ENCODE data around the gene PATZ1. TPM values are rescaled to one million over a fixed set of nuclear protein-coding genes. Genes with fewer than 3 reads are reported as not detected.

Gene PATZ1
- total and polyA plus RNA-seq, 2 experiments from 2014 or later, result 23.8 to 25.1 TPM

GRCh38 chr22:31278151-31278621, 68.0 kb downstream of the PATZ1 start:
- H3K9me3 ChIP-seq (ENCODE audit: low read depth), result no peaks in the 10 kb centered on the region
- DNase-seq (ENCODE audit: low spot score), result no peak
- no peaks in the 10 kb centered on the region for H3K9me2 ChIP-seq (replicated peaks; ENCODE audit: insufficient read depth)
- no peak overlapping the region for H3K4me3 ChIP-seq
- TF ChIP-seq EZH2 (IDR thresholded peaks at IDR 0.05; ENCODE audit: borderline replicate concordance), result no peak
- no peak for TF ChIP-seq EZH2phosphoT487 (IDR thresholded peaks at IDR 0.05; ENCODE audit: low read depth, severe bottlenecking, unreplicated experiment)
- no peak for TF ChIP-seq CTCF (IDR thresholded peaks at IDR 0.05; ENCODE audit: poor library complexity)
- H3K79me2 ChIP-seq, result no peaks in the 10 kb centered on the region
- no peak overlapping the region for H2AFZ ChIP-seq
- no peaks in the 10 kb centered on the region for H4K20me1 ChIP-seq (ENCODE audit: insufficient read depth, poor library complexity, severe bottlenecking)
- no peaks in the 10 kb centered on the region for H3K27me3 ChIP-seq
- H3K27ac ChIP-seq, result no peak overlapping the region
- H3K4me2 ChIP-seq, result no peak overlapping the region
- peaks cover 4% of the 10 kb centered on the region for H3K36me3 ChIP-seq (replicated peaks; ENCODE audit: insufficient read depth, low read depth)
- 94% methylated on average over 9 of the region's 9 CpGs for WGBS (ENCODE audit: low lambda C conversion rate, missing lambda C conversion rate)
- H3K4me1 ChIP-seq (ENCODE audit: insufficient read depth), result peaks cover 10% of the 10 kb centered on the region

GRCh38 chr22:31277741-31278140, 68.4 kb downstream of the PATZ1 start:
- TF ChIP-seq CTCF (IDR thresholded peaks at IDR 0.05; ENCODE audit: poor library complexity) (no peak), EZH2 (IDR thresholded peaks at IDR 0.05; ENCODE audit: borderline replicate concordance) (no peak), EZH2phosphoT487 (IDR thresholded peaks at IDR 0.05; ENCODE audit: low read depth, severe bottlenecking, unreplicated experiment) (no peak)
- Histone ChIP-seq H3K4me3 (no peak overlapping the region), H2AFZ (no peak overlapping the region), H4K20me1 (ENCODE audit: insufficient read depth, poor library complexity, severe bottlenecking) (no peaks in the 10 kb centered on the region), H3K9me2 (replicated peaks; ENCODE audit: insufficient read depth) (no peaks in the 10 kb centered on the region), H3K27ac (no peak overlapping the region), H3K4me1 (ENCODE audit: insufficient read depth) (peaks cover 10% of the 10 kb centered on the region), H3K9me3 (ENCODE audit: low read depth) (no peaks in the 10 kb centered on the region), H3K36me3 (replicated peaks; ENCODE audit: insufficient read depth, low read depth) (peaks cover 4% of the 10 kb centered on the region), H3K4me2 (no peak overlapping the region), H3K79me2 (no peaks in the 10 kb centered on the region), H3K27me3 (no peaks in the 10 kb centered on the region)
- 81% methylated on average over 5 of the region's 5 CpGs for WGBS (ENCODE audit: low lambda C conversion rate, missing lambda C conversion rate)
- no peak for DNase-seq (ENCODE audit: low spot score)

- peaks cover 4% of the 10 kb centered on the region for H3K36me3 ChIP-seq (replicated peaks; ENCODE audit: insufficient read depth, low read depth)
- peaks cover 13% of the 10 kb centered on the region for H3K4me1 ChIP-seq (ENCODE audit: insufficient read depth)
- no peaks in the 10 kb centered on the region for H3K27me3 ChIP-seq
- H3K4me3 ChIP-seq, result no peak overlapping the region
- H3K27ac ChIP-seq, result no peak overlapping the region
- TF ChIP-seq CTCF (IDR thresholded peaks at IDR 0.05; ENCODE audit: poor library complexity), result no peak
- TF ChIP-seq EZH2phosphoT487 (IDR thresholded peaks at IDR 0.05; ENCODE audit: low read depth, severe bottlenecking, unreplicated experiment), result no peak
- TF ChIP-seq EZH2 (IDR thresholded peaks at IDR 0.05; ENCODE audit: borderline replicate concordance), result no peak
- H3K9me2 ChIP-seq (replicated peaks; ENCODE audit: insufficient read depth), result no peaks in the 10 kb centered on the region
- no peaks in the 10 kb centered on the region for H4K20me1 ChIP-seq (ENCODE audit: insufficient read depth, poor library complexity, severe bottlenecking)
- no peaks in the 10 kb centered on the region for H3K9me3 ChIP-seq (ENCODE audit: low read depth)
- DNase-seq (ENCODE audit: low spot score), result no peak
- WGBS (ENCODE audit: low lambda C conversion rate, missing lambda C conversion rate), result 99% methylated on average over 23 of the region's 69 CpGs
- no peak overlapping the region for H3K4me2 ChIP-seq
- H2AFZ ChIP-seq, result no peak overlapping the region
- H3K79me2 ChIP-seq, result no peaks in the 10 kb centered on the region
Measured at GRCh38 chr22:31276426-31277167, 69.5 kb downstream of the PATZ1 start.

Small RNA genes lying within 50 kb of the gene (small RNA-seq; reads per million reads assigned to genes)
- not detected for gene RNA5SP496
- gene RNU6-338P, result not detected

Other genes starting within 250 kb of the PATZ1 start
- gene SELENOM, start 238.8 kb downstream of the PATZ1 start, total RNA-seq, result 130 and 156 TPM in 2 replicates
- gene SELENOM, start 238.8 kb downstream of the PATZ1 start, polyA plus RNA-seq, result 240 and 307 TPM in 2 replicates
- 3.4 and 3.5 TPM in 2 replicates for gene INPP5J, start 223.4 kb downstream of the PATZ1 start, total RNA-seq
- gene INPP5J, start 223.4 kb downstream of the PATZ1 start, polyA plus RNA-seq, result 5.6 and 6.1 TPM in 2 replicates
- 0.04 and 0.10 TPM in 2 replicates for gene PLA2G3, start 205.8 kb downstream of the PATZ1 start, total RNA-seq
- gene PLA2G3, start 205.8 kb downstream of the PATZ1 start, polyA plus RNA-seq, result 0.33 and 0.52 TPM in 2 replicates
- gene RNF185, start 186.2 kb downstream of the PATZ1 start, total RNA-seq, result 48.0 and 49.3 TPM in 2 replicates
- gene RNF185, start 186.2 kb downstream of the PATZ1 start, polyA plus RNA-seq, result 43.2 and 46.5 TPM in 2 replicates
- 33.0 and 45.9 TPM in 2 replicates for gene LIMK2, start 134.0 kb downstream of the PATZ1 start, total RNA-seq
- gene LIMK2, start 134.0 kb downstream of the PATZ1 start, polyA plus RNA-seq, result 49.9 and 52.6 TPM in 2 replicates
- gene PIK3IP1, start 53.9 kb downstream of the PATZ1 start, total RNA-seq, result 17.9 and 22.2 TPM in 2 replicates
- 19.5 and 22.4 TPM in 2 replicates for gene PIK3IP1, start 53.9 kb downstream of the PATZ1 start, polyA plus RNA-seq
- gene DRG1, start 53.3 kb upstream of the PATZ1 start, total RNA-seq, result 52.2 and 55.2 TPM in 2 replicates
- 66.4 and 71.0 TPM in 2 replicates for gene DRG1, start 53.3 kb upstream of the PATZ1 start, polyA plus RNA-seq
- 6.9 and 9.2 TPM in 2 replicates for gene EIF4ENIF1, start 143.5 kb upstream of the PATZ1 start, total RNA-seq
- 13.3 and 15.1 TPM in 2 replicates for gene EIF4ENIF1, start 143.5 kb upstream of the PATZ1 start, polyA plus RNA-seq
- 14.2 and 16.1 TPM in 2 replicates for gene SFI1, start 150.2 kb upstream of the PATZ1 start, total RNA-seq
- 23.3 and 26.8 TPM in 2 replicates for gene SFI1, start 150.2 kb upstream of the PATZ1 start, polyA plus RNA-seq